HUES6 (cell line): Measurements from ENCODE around the gene PRKCQ.
"Not testable (repeated sequence)": the region's sequence is repeated elsewhere in the genome, so short reads cannot be mapped to it uniquely, and the experiment has no call there.

Experiments
- H3K27ac ChIP-seq: 2 replicates; pipeline ENCODE4 v1.7.0; 2013; ENCODE audit warnings: low read depth, mild to moderate bottlenecking, low read length, inconsistent platforms
- H3K27me3 ChIP-seq: 2 replicates; pipeline ENCODE4 v1.6.1; 2013; ENCODE audit warnings: low read length; ENCODE audit not compliant: control insufficient read depth, insufficient read depth
- H3K36me3 ChIP-seq: 2 replicates; pipeline ENCODE4 v1.6.1; 2013; ENCODE audit warnings: low read length; ENCODE audit not compliant: control insufficient read depth, insufficient read depth
- H3K4me1 ChIP-seq: 2 replicates; pipeline ENCODE4 v1.6.1; 2013; ENCODE audit warnings: low read length; ENCODE audit not compliant: control insufficient read depth, insufficient read depth
- H3K4me3 ChIP-seq: 2 replicates; pipeline ENCODE4 v1.5.1; 2013; ENCODE audit warnings: low read depth, low read length
- H3K9ac ChIP-seq: one replicate; pipeline ENCODE4 v1.6.1; 2013; ENCODE audit warnings: mild to moderate bottlenecking, low read length
- H3K9me3 ChIP-seq: 2 replicates; pipeline ENCODE4 v1.6.1; 2013; ENCODE audit warnings: low read depth, low read length; ENCODE audit not compliant: control insufficient read depth, insufficient read depth

PRKCQ gene

DNA sequence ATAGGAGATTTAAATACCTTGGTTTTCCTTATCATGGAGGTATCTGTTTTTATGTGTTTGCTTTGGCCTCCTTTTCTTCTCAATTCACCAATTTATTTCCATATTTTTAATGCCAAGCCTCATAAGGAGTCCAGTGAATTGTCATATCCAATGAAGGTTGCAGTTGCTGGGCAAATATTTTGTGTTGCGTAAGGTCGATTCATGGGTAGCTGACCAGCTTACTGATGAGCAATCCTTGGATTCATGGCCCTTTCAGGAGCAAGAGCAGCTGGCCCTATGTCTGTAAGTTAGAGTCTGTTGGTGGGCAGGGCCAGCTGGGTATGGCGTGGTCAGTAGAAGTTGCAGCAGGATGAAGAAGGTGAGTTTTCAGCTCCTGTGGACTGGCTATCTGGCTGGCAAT is 194.4 kb downstream of the PRKCQ start:
- H3K27me3 ChIP-seq: no peaks in the 10 kb centered on the region
- no peak overlapping the region for H3K27ac ChIP-seq
- peaks cover 51% of the 10 kb centered on the region for H3K9me3 ChIP-seq
- no peak overlapping the region for H3K4me3 ChIP-seq
- no peak overlapping the region for H3K9ac ChIP-seq
- no peaks in the 10 kb centered on the region for H3K4me1 ChIP-seq
- no peaks in the 10 kb centered on the region for H3K36me3 ChIP-seq

DNA sequence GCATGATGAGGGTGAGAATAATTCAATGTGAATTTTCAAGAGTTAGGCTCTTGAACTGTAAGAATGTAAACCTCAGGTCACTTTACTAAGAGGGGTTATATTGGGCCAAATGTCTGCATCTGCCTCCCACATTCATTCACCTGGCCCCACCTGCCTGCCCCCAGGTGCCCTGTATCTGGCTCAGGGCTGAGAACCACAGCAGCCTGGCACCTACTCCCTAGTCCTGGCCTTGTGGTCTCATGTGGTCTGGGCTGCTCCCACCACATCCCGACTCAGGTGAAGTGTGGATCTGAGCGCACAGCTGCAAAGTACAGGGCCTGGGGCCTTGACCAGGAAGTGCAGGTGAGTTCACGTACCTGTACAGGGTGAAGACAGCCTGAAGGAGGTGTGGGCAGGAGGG is 195.2 kb downstream of the PRKCQ start:
- H3K4me1 ChIP-seq: no peaks in the 10 kb centered on the region
- H3K36me3 ChIP-seq: no peaks in the 10 kb centered on the region
- no peaks in the 10 kb centered on the region for H3K27me3 ChIP-seq
- H3K9me3 ChIP-seq: peaks cover 54% of the 10 kb centered on the region
- no peak overlapping the region for H3K27ac ChIP-seq
- H3K4me3 ChIP-seq: no peak overlapping the region
- H3K9ac ChIP-seq: no peak overlapping the region

DNA sequence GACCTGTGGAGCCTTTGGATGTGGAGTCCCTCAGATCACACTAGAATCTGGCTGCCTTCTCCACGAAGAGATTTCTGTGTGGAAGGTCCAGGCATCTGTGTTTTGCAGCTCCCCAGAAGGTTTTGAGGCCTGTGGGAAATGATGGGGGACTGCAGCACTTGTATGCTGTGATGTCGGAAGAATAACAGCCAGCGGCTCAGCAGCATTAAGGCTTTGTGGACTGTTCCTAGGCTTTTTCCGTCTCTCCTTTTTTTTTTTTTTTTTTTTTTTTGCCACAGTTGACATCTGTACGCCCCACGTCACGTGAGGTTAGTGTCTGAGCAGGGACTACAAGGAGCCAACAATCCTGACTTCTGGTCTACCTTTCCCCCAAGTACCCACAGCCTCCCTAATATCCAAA is 196.0 kb downstream of the PRKCQ start:
- H3K27me3 ChIP-seq: no peaks in the 10 kb centered on the region
- peaks cover 54% of the 10 kb centered on the region for H3K9me3 ChIP-seq
- H3K4me1 ChIP-seq: no peaks in the 10 kb centered on the region
- no peaks in the 10 kb centered on the region for H3K36me3 ChIP-seq
- H3K9ac ChIP-seq: no peak overlapping the region
- H3K4me3 ChIP-seq: no peak overlapping the region
- no peak overlapping the region for H3K27ac ChIP-seq

DNA sequence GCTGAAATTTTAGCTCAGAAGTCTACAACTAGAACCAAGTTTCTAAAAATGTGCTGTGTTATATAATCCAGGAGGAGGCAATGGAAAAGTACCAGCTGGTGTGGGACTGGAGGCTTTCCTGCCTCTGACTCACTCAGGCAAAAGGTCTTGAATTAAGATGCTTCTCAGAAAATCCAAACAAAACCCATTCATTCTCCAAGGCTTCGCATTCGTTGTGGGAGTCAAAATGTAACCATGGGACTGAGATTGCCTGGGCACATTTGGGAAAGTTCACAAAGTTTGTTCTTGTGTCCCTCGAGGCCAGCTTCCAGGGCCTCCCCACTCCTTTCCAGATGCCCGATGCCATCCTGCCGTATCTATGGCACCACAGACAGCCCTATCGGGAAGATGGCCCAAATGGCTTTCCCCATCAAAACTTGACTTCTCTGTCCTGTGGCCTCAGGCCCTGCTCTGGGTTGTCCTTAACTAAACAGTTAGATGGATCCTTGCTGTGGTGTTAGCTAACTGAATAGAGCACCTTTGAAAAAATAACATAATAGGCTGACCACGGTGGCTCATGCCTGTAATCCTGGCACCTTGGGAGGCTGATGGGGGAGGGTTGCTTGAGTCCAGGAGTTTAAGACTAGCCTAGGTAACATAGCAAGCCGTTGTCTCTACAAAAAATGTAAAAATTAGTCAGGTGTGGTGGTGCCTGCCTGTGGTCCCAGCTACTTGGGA is 196.8 kb downstream of the PRKCQ start:
- H3K9ac ChIP-seq: no peak overlapping the region

DNA sequence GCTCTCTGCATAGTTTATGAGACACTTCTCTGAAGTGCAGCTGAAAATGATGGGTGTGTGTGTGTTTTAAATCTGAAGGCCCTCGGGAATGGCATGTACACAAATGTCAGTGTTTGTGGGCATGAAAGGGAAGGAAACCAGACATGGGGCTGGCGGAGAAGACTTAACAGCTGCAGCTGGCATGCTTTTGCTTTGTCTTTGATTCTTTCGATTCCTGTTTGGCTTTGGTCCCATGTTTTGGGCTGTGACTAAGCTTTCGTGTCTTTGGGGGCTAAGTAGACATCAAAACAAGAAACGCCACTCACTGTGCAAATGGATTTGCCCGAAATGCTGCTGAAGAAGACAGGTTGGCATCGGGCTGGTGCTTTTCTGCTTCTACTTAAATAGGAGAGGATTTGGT is 198.0 kb downstream of the PRKCQ start:
- Histone ChIP-seq H3K9me3 (peaks cover 57% of the 10 kb centered on the region), H3K27me3 (no peaks in the 10 kb centered on the region), H3K27ac (no peak overlapping the region), H3K36me3 (no peaks in the 10 kb centered on the region), H3K4me3 (no peak overlapping the region), H3K9ac (no peak overlapping the region), H3K4me1 (no peaks in the 10 kb centered on the region)

More for the DNA sequence above, 196.8 kb downstream of the PRKCQ start:
- Histone ChIP-seq H3K4me1 (no peaks in the 10 kb centered on the region), H3K4me3 (no peak overlapping the region), H3K27ac (no peak overlapping the region), H3K27me3 (no peaks in the 10 kb centered on the region), H3K36me3 (no peaks in the 10 kb centered on the region), H3K9me3 (peaks cover 52% of the 10 kb centered on the region)

DNA sequence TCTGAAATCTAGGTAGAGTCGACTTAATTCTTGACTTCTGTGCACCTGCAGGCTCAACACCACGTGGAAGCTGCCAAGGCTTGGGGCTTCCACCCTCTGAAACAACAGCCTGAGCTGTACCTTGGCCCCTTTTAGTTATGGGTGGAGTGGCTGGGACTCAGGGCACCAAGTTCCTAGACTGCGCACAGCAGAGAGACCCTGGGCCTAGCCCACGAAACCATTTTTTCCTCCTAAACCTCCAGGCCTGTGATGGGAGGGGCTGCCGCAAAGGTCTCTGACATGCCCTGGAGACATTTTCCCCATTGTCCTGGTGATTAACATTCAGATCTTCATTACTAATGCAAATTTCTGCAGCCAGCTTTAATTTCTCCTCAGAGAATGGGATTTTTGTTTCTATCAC is 199.6 kb downstream of the PRKCQ start:
- not testable (repeated sequence) for H3K4me1 ChIP-seq, H3K36me3 ChIP-seq, H3K27me3 ChIP-seq, H3K9ac ChIP-seq, H3K27ac ChIP-seq, H3K4me3 ChIP-seq
- H3K9me3 ChIP-seq: peaks cover 59% of the 10 kb centered on the region

DNA sequence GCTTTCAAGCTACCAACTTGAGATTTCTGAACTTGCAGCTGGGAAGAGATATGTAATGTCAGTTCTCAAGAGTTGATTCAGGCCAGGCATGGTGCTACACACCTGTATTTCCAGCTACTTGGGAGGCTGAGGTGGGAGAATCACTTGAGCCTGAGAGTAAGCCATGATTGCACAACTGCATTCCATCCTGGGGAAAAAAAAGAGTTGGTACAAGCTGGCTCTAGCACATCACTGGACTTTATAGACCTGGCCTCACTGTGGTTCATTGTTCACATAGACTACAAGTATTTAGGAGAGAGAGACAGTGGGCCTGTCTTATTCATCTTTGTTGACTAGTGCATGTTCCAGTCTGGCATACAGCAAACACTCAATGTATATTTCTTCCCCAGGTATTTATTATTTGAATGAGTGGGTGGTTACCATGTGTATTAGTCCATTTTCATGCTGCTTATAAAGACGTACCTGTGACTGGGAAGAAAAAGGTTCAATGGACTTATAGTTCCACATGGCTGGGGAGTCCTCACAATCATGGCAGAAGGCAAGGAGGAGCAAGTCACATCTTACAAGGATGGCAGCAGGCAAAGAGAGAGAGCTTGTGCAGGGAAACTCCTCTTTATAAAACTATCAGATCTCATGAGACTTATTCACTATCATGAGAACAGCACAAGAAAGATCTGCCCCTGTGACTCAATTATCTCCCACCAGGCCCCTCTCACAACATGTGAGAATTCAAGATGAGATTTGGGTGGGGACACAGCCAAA is 200.9 kb downstream of the PRKCQ start:
- H3K9me3 ChIP-seq: peaks cover 59% of the 10 kb centered on the region
- H3K36me3 ChIP-seq: no peaks in the 10 kb centered on the region
- no peak overlapping the region for H3K27ac ChIP-seq
- no peak overlapping the region for H3K4me3 ChIP-seq
- no peaks in the 10 kb centered on the region for H3K4me1 ChIP-seq
- no peak overlapping the region for H3K9ac ChIP-seq
- H3K27me3 ChIP-seq: no peaks in the 10 kb centered on the region
